Glutamatergic neuron (in vitro differentiated cells): ENCODE measurements around the gene ALX4. TPM values are rescaled to one million over a fixed set of nuclear protein-coding genes. Genes with fewer than 3 reads are reported as not detected.

Source experiments
- DNase-seq: peaks from one replicate; pipeline ENCODE4 v3.0.0; 2022
- H3K27ac Mint-ChIP-seq: one replicate; pipeline ENCODE4 v1.8.0; 2020; ENCODE audit warnings: mild to moderate bottlenecking, mixed read lengths, inconsistent platforms; ENCODE audit not compliant: unreplicated experiment
- H3K27me3 Mint-ChIP-seq: one replicate; pipeline ENCODE4 v1.8.0; 2020; ENCODE audit warnings: mild to moderate bottlenecking, moderate library complexity, mixed read lengths, inconsistent platforms; ENCODE audit not compliant: unreplicated experiment
- H3K36me3 Mint-ChIP-seq: one replicate; pipeline ENCODE4 v1.8.0; 2020; ENCODE audit warnings: mild to moderate bottlenecking, mixed read lengths, inconsistent platforms; ENCODE audit not compliant: unreplicated experiment
- H3K4me1 Mint-ChIP-seq: one replicate; pipeline ENCODE4 v1.8.0; 2020; ENCODE audit warnings: mild to moderate bottlenecking, low read depth, mixed read lengths, inconsistent platforms; ENCODE audit not compliant: unreplicated experiment
- H3K4me3 Mint-ChIP-seq: one replicate; pipeline ENCODE4 v1.8.0; 2020; ENCODE audit warnings: mild to moderate bottlenecking, mixed read lengths, inconsistent platforms; ENCODE audit not compliant: unreplicated experiment
- H3K9me3 Mint-ChIP-seq: one replicate; pipeline ENCODE4 v1.8.0; 2020; ENCODE audit warnings: mild to moderate bottlenecking, moderate library complexity, mixed read lengths, inconsistent platforms; ENCODE audit not compliant: unreplicated experiment
- total RNA-seq: library from RNA; stranded (reverse); fragmentation: NEBNext Ultra II Directional; extraction: Animal tissue kit (Norgen Biotek cat#: 25700); gene quantifications from one replicate; pipeline ENCODE4 v1.2.1, GENCODE V29; 2021; ENCODE audit not compliant: unreplicated experiment
- TF ChIP-seq, protein P1 (sequence below): fragments of 200-600 bp; sonication (generic); IDR thresholded peaks from one replicate; pipeline ENCODE4 v1.5.0; 2021; ENCODE audit not compliant: partially characterized antibody, unreplicated experiment

ALX4 gene
- total RNA-seq, 1 donor from 2014 or later = not detected

GRCh38 chr11:44333271-44334218 lies 23.6 kb upstream of the ALX4 start:
- TF ChIP-seq, protein P1, sequence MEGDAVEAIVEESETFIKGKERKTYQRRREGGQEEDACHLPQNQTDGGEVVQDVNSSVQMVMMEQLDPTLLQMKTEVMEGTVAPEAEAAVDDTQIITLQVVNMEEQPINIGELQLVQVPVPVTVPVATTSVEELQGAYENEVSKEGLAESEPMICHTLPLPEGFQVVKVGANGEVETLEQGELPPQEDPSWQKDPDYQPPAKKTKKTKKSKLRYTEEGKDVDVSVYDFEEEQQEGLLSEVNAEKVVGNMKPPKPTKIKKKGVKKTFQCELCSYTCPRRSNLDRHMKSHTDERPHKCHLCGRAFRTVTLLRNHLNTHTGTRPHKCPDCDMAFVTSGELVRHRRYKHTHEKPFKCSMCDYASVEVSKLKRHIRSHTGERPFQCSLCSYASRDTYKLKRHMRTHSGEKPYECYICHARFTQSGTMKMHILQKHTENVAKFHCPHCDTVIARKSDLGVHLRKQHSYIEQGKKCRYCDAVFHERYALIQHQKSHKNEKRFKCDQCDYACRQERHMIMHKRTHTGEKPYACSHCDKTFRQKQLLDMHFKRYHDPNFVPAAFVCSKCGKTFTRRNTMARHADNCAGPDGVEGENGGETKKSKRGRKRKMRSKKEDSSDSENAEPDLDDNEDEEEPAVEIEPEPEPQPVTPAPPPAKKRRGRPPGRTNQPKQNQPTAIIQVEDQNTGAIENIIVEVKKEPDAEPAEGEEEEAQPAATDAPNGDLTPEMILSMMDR = no peak
- Mint-ChIP-seq H3K4me3 (no peak overlapping the region), H3K4me1 (peaks cover 7% of the 10 kb centered on the region), H3K9me3 (peaks cover 7% of the 10 kb centered on the region), H3K36me3 (no peaks in the 10 kb centered on the region), H3K27ac (no peak overlapping the region), H3K27me3 (peaks cover 9% of the 10 kb centered on the region)
- no peak for DNase-seq

- Mint-ChIP-seq H3K4me1 (peaks cover 5% of the 10 kb centered on the region), H3K27me3 (peaks cover 5% of the 10 kb centered on the region), H3K4me3 (no peak overlapping the region), H3K36me3 (no peaks in the 10 kb centered on the region), H3K27ac (no peak overlapping the region), H3K9me3 (peaks cover 7% of the 10 kb centered on the region)
- TF ChIP-seq, protein P1 = no peak
- DNase-seq = no peak
These were observed 22.7 kb upstream of the ALX4 start for GRCh38 chr11:44332665-44333064.

- TF ChIP-seq, protein P1 = no peak
- Mint-ChIP-seq H3K27ac (no peak overlapping the region), H3K4me3 (no peak overlapping the region), H3K27me3 (peaks cover 17% of the 10 kb centered on the region), H3K9me3 (peaks cover 2% of the 10 kb centered on the region), H3K36me3 (no peaks in the 10 kb centered on the region), H3K4me1 (no peaks in the 10 kb centered on the region)
- DNase-seq = no peak
These were observed 19.7 kb upstream of the ALX4 start for GRCh38 chr11:44329472-44330230.

- Mint-ChIP-seq H3K36me3 (no peaks in the 10 kb centered on the region), H3K27me3 (peaks cover 23% of the 10 kb centered on the region), H3K4me3 (no peak overlapping the region), H3K4me1 (no peaks in the 10 kb centered on the region), H3K27ac (no peak overlapping the region), H3K9me3 (peaks cover 2% of the 10 kb centered on the region)
- TF ChIP-seq, protein P1 = no peak
- DNase-seq = no peak
These were observed 18.3 kb upstream of the ALX4 start for GRCh38 chr11:44328138-44328660.

- Mint-ChIP-seq H3K4me3 (no peak overlapping the region), H3K36me3 (no peaks in the 10 kb centered on the region), H3K4me1 (no peaks in the 10 kb centered on the region), H3K9me3 (peaks cover 2% of the 10 kb centered on the region), H3K27ac (no peak overlapping the region), H3K27me3 (peaks cover 23% of the 10 kb centered on the region)
- no peak for DNase-seq
- TF ChIP-seq, protein P1 = no peak
These were observed 17.8 kb upstream of the ALX4 start for GRCh38 chr11:44327730-44328129.
